Measurements from ENCODE around the gene TLR9. TPM values are rescaled to one million over a fixed set of nuclear protein-coding genes. Genes with fewer than 3 reads are reported as not detected.

The TLR9 gene
- total RNA-seq, 2 experiments from 2014 or later: 0.85 to 1.4 TPM

DNA sequence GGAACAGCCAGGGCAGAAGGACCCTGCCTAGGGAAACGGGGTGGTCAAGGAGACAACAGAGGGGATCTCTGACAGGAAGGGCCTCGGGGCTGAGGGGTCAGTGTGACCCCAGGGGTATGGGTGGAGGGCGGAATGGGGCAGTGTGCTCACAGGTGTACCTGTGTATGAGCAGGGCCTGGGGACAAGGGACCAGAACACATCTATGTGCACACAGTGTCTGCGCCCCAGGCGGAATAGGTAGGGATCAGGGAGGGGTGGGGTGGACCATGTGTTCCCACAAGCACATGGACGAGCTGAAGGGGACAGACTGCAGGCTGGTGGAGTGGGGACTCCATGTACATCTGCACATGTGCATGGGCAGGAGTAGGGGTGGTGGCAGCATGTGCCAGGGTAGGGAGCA, 5.0 kb upstream of the TLR9 start:
- Mint-ChIP-seq H3K9me3 (no peaks in the 10 kb centered on the region), H3K27ac (no peak overlapping the region), H3K27me3 (no peaks in the 10 kb centered on the region), H3K4me1 (peaks cover 40% of the 10 kb centered on the region), H3K4me3 (no peak overlapping the region), H3K36me3 (peaks cover 21% of the 10 kb centered on the region)
- no peak for DNase-seq

DNA sequence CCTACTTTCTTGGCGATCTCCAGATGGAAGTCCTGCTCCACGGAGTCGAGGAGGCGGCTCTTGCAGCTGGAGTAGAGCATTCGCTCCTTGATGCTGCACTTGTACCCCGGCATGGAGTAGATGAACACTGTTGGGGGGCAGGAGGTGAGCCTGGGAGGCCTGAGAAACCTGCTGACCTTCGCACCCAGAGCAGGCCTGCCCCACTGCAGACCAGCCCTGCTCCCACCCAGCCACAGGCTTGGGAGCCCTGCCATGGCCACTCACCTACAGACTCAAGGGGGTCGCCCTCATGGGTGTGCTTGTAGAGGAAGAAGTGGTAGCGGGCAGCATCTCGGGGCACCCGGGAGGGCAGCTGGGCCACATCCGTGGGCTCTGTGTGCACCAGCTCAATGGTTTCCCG, 4.2 kb upstream of the TLR9 start:
- Mint-ChIP-seq H3K4me3 (no peak overlapping the region), H3K4me1 (peaks cover 41% of the 10 kb centered on the region), H3K9me3 (no peaks in the 10 kb centered on the region), H3K27me3 (no peaks in the 10 kb centered on the region), H3K36me3 (peaks cover 21% of the 10 kb centered on the region), H3K27ac (no peak overlapping the region)
- no peak for DNase-seq

DNA sequence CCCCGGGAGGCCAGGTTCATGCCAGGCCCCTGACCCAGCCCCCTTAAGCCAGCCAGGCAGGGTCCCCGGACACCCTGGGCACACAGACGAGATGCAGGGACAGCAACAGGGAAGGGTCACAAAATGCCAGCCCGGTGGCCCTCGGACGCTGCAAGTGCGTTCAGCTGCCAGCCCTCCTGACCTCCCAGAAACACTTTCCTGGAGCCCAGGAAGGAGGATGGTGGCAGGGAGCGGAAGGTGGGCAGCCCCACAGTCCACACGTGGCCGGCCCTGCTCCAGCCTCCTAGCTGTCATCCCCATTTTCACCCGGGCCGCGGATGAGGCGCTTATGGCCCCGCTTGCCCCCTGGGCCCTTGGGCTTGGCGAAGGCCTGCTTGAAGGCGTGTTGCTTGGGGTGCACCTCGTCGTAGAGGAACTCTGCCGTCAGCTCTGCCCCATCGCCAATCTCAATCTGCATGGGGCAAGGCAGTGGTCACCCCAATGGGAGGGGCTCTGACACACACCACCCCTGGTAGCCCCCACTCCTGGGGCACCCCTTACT, 3.4 kb upstream of the TLR9 start:
- Mint-ChIP-seq H3K9me3 (no peaks in the 10 kb centered on the region), H3K36me3 (peaks cover 20% of the 10 kb centered on the region), H3K4me1 (peaks cover 40% of the 10 kb centered on the region)

DNA sequence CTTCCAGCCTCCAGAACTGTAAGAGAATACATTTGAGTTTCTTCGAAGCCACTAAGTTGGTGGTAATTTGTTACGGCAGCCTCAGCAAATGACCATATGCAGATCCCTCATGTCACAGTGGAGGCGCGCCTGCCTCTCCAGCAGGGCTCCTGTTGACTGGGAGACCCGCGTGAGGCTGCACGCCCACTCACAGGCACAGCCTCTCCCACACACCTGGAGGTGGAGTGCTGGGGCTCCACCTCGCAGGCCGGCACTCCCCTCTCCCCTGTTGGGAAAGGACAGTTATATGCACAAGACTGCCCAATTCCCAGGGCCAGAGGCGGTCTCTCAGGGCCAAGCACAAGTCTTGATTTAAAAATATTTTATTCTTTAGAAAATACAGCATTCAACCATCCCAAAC, 2.8 kb upstream of the TLR9 start:
- Mint-ChIP-seq H3K4me3 (no peak overlapping the region), H3K36me3 (peaks cover 19% of the 10 kb centered on the region), H3K27ac (peak overlapping the region; percentile 20), H3K4me1 (peaks cover 42% of the 10 kb centered on the region), H3K9me3 (no peaks in the 10 kb centered on the region), H3K27me3 (no peaks in the 10 kb centered on the region)
- no peak for DNase-seq

More for the DNA sequence above, 3.4 kb upstream of the TLR9 start:
- Mint-ChIP-seq H3K27ac (no peak overlapping the region), H3K27me3 (no peaks in the 10 kb centered on the region), H3K4me3 (no peak overlapping the region)
- DNase-seq: no peak

DNA sequence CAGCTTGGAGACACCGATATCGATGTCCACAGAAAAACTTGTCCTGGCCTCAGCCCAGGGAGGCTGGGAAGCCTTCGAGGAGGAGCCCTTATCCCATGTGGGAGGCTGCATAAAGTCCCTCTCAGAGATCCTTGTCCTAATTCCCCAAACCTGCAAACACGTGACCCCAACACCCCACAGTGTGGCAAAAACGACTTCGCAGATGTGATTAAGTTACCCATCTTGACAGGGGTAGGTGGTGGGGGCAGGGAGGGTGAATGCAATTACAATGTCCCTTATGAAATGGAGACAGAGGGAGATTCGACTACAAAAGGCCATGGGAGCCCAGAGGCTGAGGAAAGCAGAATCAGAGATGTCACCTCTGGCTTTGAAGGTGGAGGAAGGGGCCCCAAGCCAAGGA, 2.3 kb upstream of the TLR9 start:
- Mint-ChIP-seq H3K36me3 (peaks cover 19% of the 10 kb centered on the region), H3K27me3 (no peaks in the 10 kb centered on the region), H3K4me3 (no peak overlapping the region), H3K27ac (peak overlapping the region; percentile 20), H3K4me1 (peaks cover 46% of the 10 kb centered on the region), H3K9me3 (no peaks in the 10 kb centered on the region)
- DNase-seq: no peak

DNA sequence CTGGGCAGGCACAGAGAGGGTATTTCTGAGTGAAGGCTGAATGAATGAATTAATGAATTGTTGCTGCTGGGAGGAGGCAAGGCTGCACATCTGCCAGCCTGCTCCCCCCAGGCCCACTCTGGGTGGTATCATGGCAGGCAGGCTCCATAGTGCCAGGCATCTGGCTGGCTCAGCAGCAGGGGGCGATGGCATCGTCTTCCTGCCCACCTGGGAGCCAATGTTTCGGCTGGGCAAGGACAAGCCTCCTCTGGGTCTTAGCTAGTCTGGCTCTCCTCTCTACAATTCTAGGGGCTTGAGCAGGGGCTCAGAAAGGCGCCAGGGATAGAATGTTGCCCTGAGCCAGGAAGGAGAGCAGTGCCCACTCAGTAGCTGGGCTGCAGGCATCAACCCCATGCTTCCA, 1.7 kb upstream of the TLR9 start:
- H3K9me3 Mint-ChIP-seq: no peaks in the 10 kb centered on the region
- H3K4me1 Mint-ChIP-seq: peaks cover 47% of the 10 kb centered on the region
- no peak overlapping the region for H3K4me3 Mint-ChIP-seq
- DNase-seq: no peak
- peaks cover 16% of the 10 kb centered on the region for H3K36me3 Mint-ChIP-seq
- H3K27me3 Mint-ChIP-seq: no peaks in the 10 kb centered on the region
- peak overlapping the region; percentile 90 for H3K27ac Mint-ChIP-seq

DNA sequence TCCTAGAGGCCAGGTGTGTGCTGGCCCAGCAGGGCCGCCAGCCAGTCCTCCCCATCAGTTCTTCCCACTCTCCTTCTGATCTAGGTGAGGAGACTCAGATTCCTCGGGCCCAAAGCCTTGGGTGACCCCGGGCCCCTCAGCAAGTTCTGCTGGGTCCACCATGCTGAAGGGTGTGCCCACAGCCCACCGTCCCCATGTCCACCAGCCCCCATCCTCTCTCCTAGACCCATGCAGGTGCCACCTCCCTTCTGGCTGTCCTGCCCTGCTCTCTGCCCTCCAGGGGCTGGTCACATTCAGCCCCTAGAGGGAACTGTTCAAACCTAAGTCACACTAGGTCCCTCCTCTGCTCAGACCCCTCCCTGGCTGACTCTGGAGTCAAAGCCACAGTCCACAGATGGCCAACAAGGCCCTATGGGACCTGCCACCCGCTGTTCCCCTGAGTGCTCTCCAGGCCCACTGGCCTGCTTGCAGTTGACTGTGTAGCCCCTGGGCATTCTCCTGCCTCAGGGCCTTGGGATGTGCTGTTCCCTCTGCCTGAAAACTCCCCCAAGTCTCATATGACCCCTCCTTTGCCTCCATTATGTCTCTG, 878 bp upstream of the TLR9 start:
- peak overlapping the region; percentile 90 for H3K27ac Mint-ChIP-seq
- peaks cover 50% of the 10 kb centered on the region for H3K4me1 Mint-ChIP-seq
- no peaks in the 10 kb centered on the region for H3K9me3 Mint-ChIP-seq
- DNase-seq: no peak
- peak overlapping the region; percentile 62 for H3K4me3 Mint-ChIP-seq
- H3K27me3 Mint-ChIP-seq: no peaks in the 10 kb centered on the region
- H3K36me3 Mint-ChIP-seq: peaks cover 12% of the 10 kb centered on the region

DNA sequence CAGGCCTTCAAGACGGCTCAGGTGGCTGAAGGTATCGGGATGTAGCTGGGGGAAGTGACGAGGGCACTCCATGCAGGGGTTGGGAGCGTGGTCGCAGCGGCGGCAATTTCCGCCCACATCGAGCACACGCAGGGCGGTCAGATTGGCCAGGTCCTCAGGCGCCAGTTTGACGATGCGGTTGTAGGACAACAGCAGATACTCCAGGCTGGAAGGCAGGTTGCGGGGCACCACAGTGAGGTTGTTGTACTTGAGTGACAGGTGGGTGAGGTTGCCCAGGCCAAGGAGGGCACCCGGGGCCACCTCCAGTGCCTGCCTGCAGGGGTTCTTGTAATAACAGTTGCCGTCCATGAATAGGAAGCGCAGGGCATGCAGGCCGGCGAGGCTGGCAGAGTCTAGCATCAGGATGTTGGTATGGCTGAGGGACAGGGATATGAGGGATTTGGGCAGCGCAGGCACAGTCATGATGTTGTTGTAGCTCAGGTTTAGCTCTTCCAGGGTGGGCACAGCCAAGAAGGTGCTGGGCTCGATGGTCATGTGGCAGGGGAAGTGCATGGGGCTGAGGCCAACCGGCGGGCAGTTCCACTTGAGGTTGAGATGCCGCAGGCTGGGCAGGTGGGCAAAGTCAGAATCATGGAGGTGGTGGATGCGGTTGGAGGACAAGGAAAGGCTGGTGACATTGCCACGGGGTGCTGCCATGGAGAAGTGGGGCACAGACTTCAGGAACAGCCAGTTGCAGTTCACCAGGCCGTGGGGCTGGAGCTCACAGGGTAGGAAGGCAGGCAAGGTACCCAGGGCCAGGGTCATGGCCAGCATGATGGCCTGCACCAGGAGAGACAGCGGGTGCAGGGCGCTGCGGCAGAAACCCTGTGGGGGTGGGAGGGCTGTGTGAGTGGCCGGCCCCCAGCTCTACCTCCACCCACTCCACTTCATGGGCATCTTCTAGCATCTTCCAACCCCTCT, 1.7 kb downstream of the TLR9 start:
- Mint-ChIP-seq H3K4me3 (no peak overlapping the region), H3K36me3 (peaks cover 7% of the 10 kb centered on the region), H3K27me3 (no peaks in the 10 kb centered on the region), H3K27ac (peak overlapping the region; percentile 90), H3K9me3 (no peaks in the 10 kb centered on the region), H3K4me1 (peaks cover 64% of the 10 kb centered on the region)
- no peak for DNase-seq

DNA sequence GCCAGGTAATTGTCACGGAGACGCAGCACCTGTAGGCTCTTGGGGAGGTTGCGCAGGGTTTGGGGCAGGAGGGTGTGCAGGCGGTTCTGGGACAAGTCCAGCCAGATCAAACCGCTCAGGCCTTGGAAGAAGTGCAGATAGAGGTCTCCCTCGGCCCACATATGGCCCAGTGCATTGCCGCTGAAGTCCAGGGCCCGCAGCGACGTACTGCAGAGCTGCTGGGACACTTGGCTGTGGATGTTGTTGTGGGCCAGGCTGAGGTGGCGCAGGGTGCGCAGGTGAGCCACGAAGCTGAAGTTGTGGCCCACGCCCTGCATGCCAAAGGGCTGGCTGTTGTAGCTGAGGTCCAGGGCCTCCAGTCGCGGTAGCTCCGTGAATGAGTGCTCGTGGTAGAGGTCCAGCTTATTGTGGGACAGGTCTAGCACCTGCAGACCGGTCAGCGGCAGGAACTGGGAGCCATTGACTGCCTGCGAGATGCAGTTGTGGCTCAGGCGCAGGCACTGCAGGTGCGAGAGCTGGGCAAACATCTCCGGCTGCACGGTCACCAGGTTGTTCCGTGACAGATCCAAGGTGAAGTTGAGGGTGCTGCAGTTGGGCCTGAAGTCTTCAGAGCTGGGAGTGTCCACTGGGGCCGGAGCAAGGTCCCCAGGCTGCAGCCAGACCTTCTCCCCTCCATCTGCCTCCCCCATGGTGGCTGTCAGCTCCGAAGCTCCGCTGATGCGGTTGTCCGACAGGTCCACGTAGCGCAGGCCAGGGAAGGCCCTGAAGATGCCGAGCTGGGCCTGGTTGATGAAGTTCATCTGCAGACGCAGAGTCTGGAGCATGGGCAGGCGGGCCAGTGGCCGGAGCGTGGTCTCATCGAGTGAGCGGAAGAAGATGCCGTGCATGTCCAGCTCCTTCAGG, 2.9 kb downstream of the TLR9 start:
- peak overlapping the region; percentile 77 for H3K27ac Mint-ChIP-seq
- no peak for DNase-seq
- no peaks in the 10 kb centered on the region for H3K27me3 Mint-ChIP-seq
- H3K4me3 Mint-ChIP-seq: peak overlapping the region; percentile 79
- peaks cover 75% of the 10 kb centered on the region for H3K4me1 Mint-ChIP-seq
- no peaks in the 10 kb centered on the region for H3K9me3 Mint-ChIP-seq
- peaks cover 7% of the 10 kb centered on the region for H3K36me3 Mint-ChIP-seq

DNA sequence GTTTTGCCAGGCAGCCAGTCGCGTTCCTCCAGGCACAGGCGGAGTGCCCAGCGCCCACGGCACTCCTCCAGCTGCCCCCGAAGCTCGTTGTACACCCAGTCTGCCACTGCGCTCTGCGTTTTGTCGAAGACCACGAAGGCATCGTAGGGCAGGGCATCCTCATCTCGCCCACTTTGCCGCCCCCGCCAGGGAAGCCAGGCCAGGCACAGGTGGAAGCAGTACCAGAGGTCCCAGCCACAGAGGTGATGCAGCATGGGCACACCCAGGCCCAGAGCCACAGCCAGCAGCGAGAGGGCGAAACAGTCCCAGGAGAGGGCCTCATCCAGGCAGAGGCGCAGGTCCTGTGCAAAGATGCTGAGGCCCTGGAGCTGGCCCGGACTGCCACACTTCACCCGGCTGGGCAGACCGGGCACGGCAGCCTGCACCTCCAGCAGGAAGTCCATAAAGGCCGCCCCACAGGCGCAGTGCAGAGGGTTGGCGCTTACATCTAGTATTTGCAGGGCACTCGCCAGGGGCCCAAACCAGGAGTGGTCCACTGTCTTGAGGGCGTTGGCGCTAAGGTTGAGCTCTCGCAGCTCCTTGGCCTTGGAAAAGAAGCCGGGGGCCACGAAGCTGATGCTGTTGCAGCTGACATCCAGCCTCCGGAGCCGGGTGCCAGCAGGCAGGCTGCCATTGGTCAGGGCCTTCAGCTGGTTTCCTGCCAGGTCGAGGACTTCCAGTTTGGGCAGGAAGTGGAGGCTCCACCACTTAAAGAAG, 3.7 kb downstream of the TLR9 start:
- peak; percentile 65 for DNase-seq
- H3K27me3 Mint-ChIP-seq: no peaks in the 10 kb centered on the region
- H3K27ac Mint-ChIP-seq: peak overlapping the region; percentile 77
- peaks cover 10% of the 10 kb centered on the region for H3K36me3 Mint-ChIP-seq
- peaks cover 80% of the 10 kb centered on the region for H3K4me1 Mint-ChIP-seq
- H3K9me3 Mint-ChIP-seq: no peaks in the 10 kb centered on the region
- peak overlapping the region; percentile 79 for H3K4me3 Mint-ChIP-seq

DNA sequence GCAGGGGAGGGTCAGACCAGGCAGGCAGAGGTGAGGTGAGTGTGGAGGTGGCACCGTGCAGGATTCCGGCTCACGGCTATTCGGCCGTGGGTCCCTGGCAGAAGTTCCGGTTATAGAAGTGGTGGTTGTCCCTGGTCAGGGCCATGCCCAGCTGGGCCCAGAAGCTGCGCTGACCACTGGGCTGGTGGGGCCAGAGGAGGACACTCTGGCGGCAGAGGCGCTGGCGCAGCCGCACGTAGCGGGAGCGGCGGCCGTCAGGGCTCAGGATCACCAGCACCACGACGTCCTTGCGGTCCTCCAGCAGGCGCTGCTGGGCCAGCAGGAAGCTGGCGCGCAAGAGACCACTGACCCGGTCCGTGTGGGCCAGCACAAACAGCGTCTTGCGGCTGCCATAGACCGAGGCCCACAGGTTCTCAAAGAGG, 4.3 kb downstream of the TLR9 start:
- Mint-ChIP-seq H3K27me3 (no peaks in the 10 kb centered on the region), H3K4me1 (peaks cover 77% of the 10 kb centered on the region), H3K9me3 (no peaks in the 10 kb centered on the region), H3K27ac (no peak overlapping the region), H3K4me3 (no peak overlapping the region), H3K36me3 (peaks cover 9% of the 10 kb centered on the region)
- no peak for DNase-seq

DNA sequence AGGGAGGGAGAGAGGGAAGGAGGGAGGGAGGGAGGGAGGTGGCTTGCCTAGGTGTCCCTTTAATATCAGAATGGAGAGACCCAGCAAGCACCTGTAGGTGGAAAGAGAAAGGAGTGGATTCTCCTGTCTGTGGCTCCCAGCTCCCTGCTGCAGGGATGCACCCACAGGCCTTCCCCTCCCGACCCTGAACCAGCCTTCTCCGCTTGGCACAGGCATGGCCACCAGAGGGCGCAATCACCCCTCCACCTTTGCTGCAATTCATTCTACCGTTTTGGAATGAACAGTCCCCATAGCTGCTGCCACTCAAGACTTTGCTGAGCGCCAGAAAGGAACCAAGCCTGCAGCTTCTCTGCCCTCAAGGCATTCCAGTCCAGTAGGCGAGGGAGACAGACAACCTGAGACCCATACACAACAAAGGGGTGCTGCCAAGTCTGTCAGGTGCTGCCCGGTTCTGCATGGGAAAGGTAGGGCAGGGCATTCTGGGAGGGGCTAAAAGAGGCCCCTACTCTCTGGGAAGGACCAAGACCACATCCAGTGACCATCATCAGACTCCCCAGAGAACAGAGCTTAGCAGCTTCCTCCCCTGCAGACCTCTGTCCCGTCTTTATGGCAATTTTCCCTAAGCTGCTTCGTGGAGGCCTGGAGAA, 4.9 kb downstream of the TLR9 start:
- H3K36me3 Mint-ChIP-seq: peaks cover 12% of the 10 kb centered on the region
- H3K27me3 Mint-ChIP-seq: no peaks in the 10 kb centered on the region
- H3K4me1 Mint-ChIP-seq: peaks cover 71% of the 10 kb centered on the region
- H3K9me3 Mint-ChIP-seq: no peaks in the 10 kb centered on the region
- H3K4me3 Mint-ChIP-seq: peak overlapping the region; percentile 25
- DNase-seq: peak; percentile 84
- H3K27ac Mint-ChIP-seq: no peak overlapping the region

DNA sequence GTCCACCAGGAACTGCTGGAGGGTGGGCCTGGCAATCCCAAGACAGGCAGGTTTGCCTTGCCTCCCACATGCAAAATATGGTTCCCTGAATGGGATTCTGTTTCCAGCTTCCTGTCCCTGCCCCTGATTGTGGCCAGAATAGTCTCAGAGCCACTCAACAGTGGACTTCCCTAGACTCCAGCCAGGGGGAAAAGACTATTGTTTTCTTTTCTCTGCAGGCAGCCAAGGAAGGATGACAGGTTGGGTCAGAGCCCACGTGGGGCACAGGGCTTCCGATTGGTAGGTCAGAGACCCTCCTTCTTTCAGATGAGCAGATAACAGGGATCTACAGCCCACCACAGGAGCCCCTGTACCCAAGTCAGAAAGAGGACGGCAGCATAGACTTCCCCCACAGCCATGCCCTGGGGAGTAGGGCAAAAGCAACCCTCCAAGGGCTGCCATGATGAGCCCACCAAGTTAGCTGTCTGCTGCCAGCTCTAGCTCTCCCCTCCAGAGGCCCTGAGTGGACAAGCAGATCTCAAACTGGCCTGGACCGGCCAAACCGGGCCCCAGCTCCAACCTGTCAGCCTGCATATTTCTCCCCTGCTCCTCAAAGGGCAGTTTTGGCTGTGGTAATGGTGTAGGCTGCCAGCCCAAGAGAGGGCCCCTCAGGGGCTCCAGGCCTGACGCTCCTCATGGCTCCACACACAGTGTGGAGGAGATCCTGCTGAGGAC, 6.4 kb downstream of the TLR9 start:
- Mint-ChIP-seq H3K4me3 (peak overlapping the region; percentile 10), H3K27me3 (no peaks in the 10 kb centered on the region), H3K9me3 (no peaks in the 10 kb centered on the region), H3K4me1 (peaks cover 60% of the 10 kb centered on the region), H3K27ac (peak overlapping the region; percentile 70), H3K36me3 (peaks cover 21% of the 10 kb centered on the region)
- no peak for DNase-seq

Data from activated naive CD8-positive, alpha-beta T cell treated with anti-CD3 and anti-CD28 coated beads for 36 hours (primary cell).